Natural killer cell (primary cell): ENCODE results near the gene PDSS1. TPM values are rescaled to one million over a fixed set of nuclear protein-coding genes. Genes with fewer than 3 reads are reported as not detected.

Source experiments
- ATAC-seq, 3 donors: fragments of 150-1000 bp in 2 of 3; fragments of 200-7000 bp in 1 of 3; cut with Tn5 transposase; 1 replicate in 1 of 3; 2 replicates in 2 of 3; pipeline ENCODE4 v1.10.0; 2021; ENCODE audit warnings: mild to moderate bottlenecking in 2 of 3, moderate library complexity in 2 of 3
- DNase-seq, 2 donors: peaks; one replicate each; pipeline versions ENCODE4 v3.0.0 to v3.0.0-alpha.2; 2013 to 2021; ENCODE audit warnings: mixed read lengths in 1 of 2
- H3K27ac ChIP-seq: one replicate; pipeline ENCODE4 v1.5.1; 2013; ENCODE audit warnings: mild to moderate bottlenecking, low read length
- H3K27me3 ChIP-seq: one replicate; pipeline ENCODE4 v1.6.1; 2013; ENCODE audit warnings: low read length; ENCODE audit not compliant: control insufficient read depth, insufficient read depth
- H3K36me3 ChIP-seq: one replicate; pipeline ENCODE4 v1.6.1; 2013; ENCODE audit warnings: low read length; ENCODE audit not compliant: control insufficient read depth, insufficient read depth
- H3K4me1 ChIP-seq: one replicate; pipeline ENCODE4 v1.6.1; 2013; ENCODE audit warnings: low read length; ENCODE audit not compliant: control insufficient read depth, insufficient read depth
- H3K4me3 ChIP-seq: one replicate; pipeline ENCODE4 v1.5.1; 2013; ENCODE audit warnings: low read length
- H3K9me3 ChIP-seq: one replicate; pipeline ENCODE4 v1.6.1; 2013; ENCODE audit warnings: low read length; ENCODE audit not compliant: control insufficient read depth, insufficient read depth
- H3K27ac Mint-ChIP-seq, 2 donors: one replicate each; pipeline ENCODE4 v1.8.0; 2022; ENCODE audit warnings: mild to moderate bottlenecking in 2 of 2, mixed read lengths in 2 of 2, moderate library complexity in 1 of 2
- H3K27me3 Mint-ChIP-seq, 2 donors: one replicate each; pipeline ENCODE4 v1.8.0; 2022; ENCODE audit warnings: low read depth in 2 of 2, mixed read lengths in 2 of 2
- H3K36me3 Mint-ChIP-seq: one replicate; pipeline ENCODE4 v1.8.0; 2022; ENCODE audit warnings: mixed read lengths
- H3K4me1 Mint-ChIP-seq, 2 donors: one replicate each; pipeline ENCODE4 v1.8.0; 2022; ENCODE audit warnings: mixed read lengths in 2 of 2
- H3K4me3 Mint-ChIP-seq: one replicate; pipeline ENCODE4 v1.8.0; 2022; ENCODE audit warnings: mild to moderate bottlenecking, moderate library complexity, mixed read lengths
- H3K9me3 Mint-ChIP-seq, 2 donors: one replicate each; pipeline ENCODE4 v1.8.0; 2022; ENCODE audit warnings: mixed read lengths in 2 of 2
- WGBS: methylation state at CpG from one replicate; pipeline ENCODE4 v1.1.7; 2013; ENCODE audit warnings: missing lambda C conversion rate; ENCODE audit not compliant: insufficient coverage; 5-methylcytosine and 5-hydroxymethylcytosine counted together
- intact Hi-C: fragments of 100-400 bp; cut with micrococcal nuclease; formaldehyde crosslinking; loops from one replicate; pipeline ENCODE4 v1.14.2; 2022
- total RNA-seq, 4 donors: library from RNA; stranded (reverse); fragments of 120-200 nt in 1 of 4; gene quantifications; one replicate each; pipeline versions ENCODE4 v1.2.3 to v1.2.4, GENCODE V29; 2013 to 2022
- TF ChIP-seq, protein P1 (sequence below): fragments of 200-600 bp; IDR thresholded peaks from one replicate; pipeline ENCODE4 v1.8.0; 2022; ENCODE audit warnings: antibody characterized with exemption

Gene PDSS1
- total RNA-seq, 3 donors from 2014 or later (not counting 1 experiment from before 2014, with no cell fraction given), result 3.5 to 4.4 (median 3.7) TPM

DNA sequence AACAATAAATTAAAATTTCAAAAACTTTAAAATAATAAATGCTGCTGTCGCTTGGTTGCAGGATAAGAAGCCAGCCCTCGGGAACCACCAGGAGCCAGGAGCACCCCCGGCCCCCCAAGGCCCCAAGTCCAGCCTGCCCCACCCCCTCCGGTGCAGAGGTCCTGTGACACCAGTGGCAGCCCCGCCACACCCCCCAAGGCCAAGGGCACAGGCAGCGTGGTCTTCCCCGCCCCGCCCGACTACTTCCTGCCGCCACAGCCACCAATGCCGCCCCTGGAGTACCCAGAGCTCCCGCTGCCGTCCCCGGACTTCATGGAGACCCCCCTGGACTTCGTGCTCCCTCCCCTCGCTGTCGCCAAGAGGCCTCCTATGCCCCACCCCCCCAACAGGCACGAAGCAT is 44.5 kb upstream of the PDSS1 start:
- no peaks in the 10 kb centered on the region for H3K36me3 ChIP-seq
- WGBS, result 91% methylated on average over 18 of the region's 18 CpGs
- no peaks in the 10 kb centered on the region for H3K27me3 ChIP-seq
- DNase-seq (no peak), ATAC-seq (no peak)
- Mint-ChIP-seq H3K4me3 (no peak overlapping the region), H3K36me3 (no peaks in the 10 kb centered on the region), H3K27me3 (peaks cover 20 to 26% of the 10 kb centered on the region in 2 donors), H3K9me3 (no peaks in the 10 kb centered on the region), H3K4me1 (no peaks in the 10 kb centered on the region), H3K27ac (no peak overlapping the region)
- no peaks in the 10 kb centered on the region for H3K9me3 ChIP-seq
- H3K27ac ChIP-seq, result no peak overlapping the region
- no peaks in the 10 kb centered on the region for H3K4me1 ChIP-seq
- no peak overlapping the region for H3K4me3 ChIP-seq
- TF ChIP-seq, protein P1, sequence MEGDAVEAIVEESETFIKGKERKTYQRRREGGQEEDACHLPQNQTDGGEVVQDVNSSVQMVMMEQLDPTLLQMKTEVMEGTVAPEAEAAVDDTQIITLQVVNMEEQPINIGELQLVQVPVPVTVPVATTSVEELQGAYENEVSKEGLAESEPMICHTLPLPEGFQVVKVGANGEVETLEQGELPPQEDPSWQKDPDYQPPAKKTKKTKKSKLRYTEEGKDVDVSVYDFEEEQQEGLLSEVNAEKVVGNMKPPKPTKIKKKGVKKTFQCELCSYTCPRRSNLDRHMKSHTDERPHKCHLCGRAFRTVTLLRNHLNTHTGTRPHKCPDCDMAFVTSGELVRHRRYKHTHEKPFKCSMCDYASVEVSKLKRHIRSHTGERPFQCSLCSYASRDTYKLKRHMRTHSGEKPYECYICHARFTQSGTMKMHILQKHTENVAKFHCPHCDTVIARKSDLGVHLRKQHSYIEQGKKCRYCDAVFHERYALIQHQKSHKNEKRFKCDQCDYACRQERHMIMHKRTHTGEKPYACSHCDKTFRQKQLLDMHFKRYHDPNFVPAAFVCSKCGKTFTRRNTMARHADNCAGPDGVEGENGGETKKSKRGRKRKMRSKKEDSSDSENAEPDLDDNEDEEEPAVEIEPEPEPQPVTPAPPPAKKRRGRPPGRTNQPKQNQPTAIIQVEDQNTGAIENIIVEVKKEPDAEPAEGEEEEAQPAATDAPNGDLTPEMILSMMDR, result no peak
- intact Hi-C loops, result no loop called here

GRCh38 chr10:26655746-26656145 is 41.8 kb upstream of the PDSS1 start:
- peaks cover 21 to 52% of the 10 kb centered on the region in 2 donors for H3K27me3 Mint-ChIP-seq
- Histone ChIP-seq H3K27ac (no peak overlapping the region), H3K4me1 (no peaks in the 10 kb centered on the region), H3K27me3 (no peaks in the 10 kb centered on the region), H3K36me3 (no peaks in the 10 kb centered on the region), H3K9me3 (no peaks in the 10 kb centered on the region), H3K4me3 (no peak overlapping the region)
- WGBS, result 94% methylated on average over 1 of the region's 1 CpG
- intact Hi-C loops, result no loop called here
- DNase-seq, result no peak
- no peak overlapping the region for H3K4me3 Mint-ChIP-seq
- H3K27ac Mint-ChIP-seq, result no peak overlapping the region
- H3K36me3 Mint-ChIP-seq, result no peaks in the 10 kb centered on the region
- no peaks in the 10 kb centered on the region for H3K9me3 Mint-ChIP-seq
- ATAC-seq, result no peak
- TF ChIP-seq, protein P1, result no peak
- no peaks in the 10 kb centered on the region for H3K4me1 Mint-ChIP-seq

- Histone ChIP-seq H3K4me1 (no peaks in the 10 kb centered on the region), H3K27ac (no peak overlapping the region), H3K9me3 (no peaks in the 10 kb centered on the region), H3K27me3 (no peaks in the 10 kb centered on the region), H3K36me3 (no peaks in the 10 kb centered on the region), H3K4me3 (no peak overlapping the region)
- Mint-ChIP-seq H3K27ac (no peak overlapping the region), H3K4me3 (no peak overlapping the region), H3K36me3 (no peaks in the 10 kb centered on the region), H3K9me3 (no peaks in the 10 kb centered on the region), H3K4me1 (no peaks in the 10 kb centered on the region), H3K27me3 (peaks cover 23 to 52% of the 10 kb centered on the region in 2 donors)
- intact Hi-C loops, result no loop called here
- ATAC-seq (no peak), DNase-seq (no peak)
- TF ChIP-seq, protein P1, result no peak
- WGBS, result 90% methylated on average over 1 of the region's 2 CpGs
These were observed 34.6 kb upstream of the PDSS1 start for GRCh38 chr10:26662864-26663263.
